ENCODE data around the gene GPATCH2.

GRCh38 chr1:217585577-217585976 lies 45.3 kb downstream of the GPATCH2 start:
- TF ChIP-seq REST (IDR thresholded peaks at IDR 0.05; ENCODE audit: low read depth), result no peak
- no peak for TF ChIP-seq RAD21 (IDR thresholded peaks at IDR 0.05; ENCODE audit: low read depth)
- TF ChIP-seq TAF1 (IDR thresholded peaks at IDR 0.05; ENCODE audit: low read depth), result no peak
- TF ChIP-seq YY1 (IDR thresholded peaks at IDR 0.05; ENCODE audit: low read depth), result no peak
- no peak for TF ChIP-seq CEBPB (IDR thresholded peaks at IDR 0.05)
- TF ChIP-seq EP300 (IDR thresholded peaks at IDR 0.05; ENCODE audit: borderline replicate concordance), result no peak
- no peak for TF ChIP-seq FOXM1 (IDR thresholded peaks at IDR 0.05; ENCODE audit: borderline replicate concordance, low read depth)
- no peak for TF ChIP-seq MAX (IDR thresholded peaks at IDR 0.05)
- TF ChIP-seq EGR1 (IDR thresholded peaks at IDR 0.05), result no peak
- no peak for TF ChIP-seq ZBTB7A (IDR thresholded peaks at IDR 0.05; ENCODE audit: low read depth)
- TF ChIP-seq TCF12 (IDR thresholded peaks at IDR 0.05; ENCODE audit: low read depth), result no peak
- no peak for TF ChIP-seq TEAD4 (IDR thresholded peaks at IDR 0.05)
- no peak for TF ChIP-seq CREB1 (IDR thresholded peaks at IDR 0.05; ENCODE audit: low read depth)
- TF ChIP-seq USF1 (IDR thresholded peaks at IDR 0.05), result no peak

All from Ishikawa (cell line).